Amygdala (tissue), 56 donors: Measurements from ENCODE around the gene PARD3B.

ENCODE experiments used
- DNase-seq, 56 donors: peaks; one replicate each; lab custom pipeline; 2025; lab: John Stamatoyannopoulos, UW

PARD3B gene

DNA sequence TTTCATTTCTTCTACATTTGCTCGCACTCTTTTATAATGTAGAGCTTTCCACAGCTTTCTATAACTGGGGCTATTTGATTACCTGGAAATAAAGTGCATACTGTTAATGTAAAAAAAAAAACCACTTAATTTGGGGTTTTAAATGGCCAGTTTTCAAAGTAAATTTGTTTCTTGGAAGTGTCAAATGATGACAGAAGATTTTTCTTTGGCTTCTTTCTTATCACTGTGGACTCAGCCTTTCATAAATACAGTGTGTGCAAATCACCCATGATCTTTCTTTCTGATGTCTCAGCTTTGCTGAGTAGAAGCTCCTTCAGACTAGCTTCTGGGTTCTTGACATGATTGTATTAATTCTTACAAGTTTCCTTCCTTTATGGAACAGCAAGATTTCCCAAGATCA is 525.6 kb downstream of the PARD3B start:
- DNase-seq, result no peak

DNA sequence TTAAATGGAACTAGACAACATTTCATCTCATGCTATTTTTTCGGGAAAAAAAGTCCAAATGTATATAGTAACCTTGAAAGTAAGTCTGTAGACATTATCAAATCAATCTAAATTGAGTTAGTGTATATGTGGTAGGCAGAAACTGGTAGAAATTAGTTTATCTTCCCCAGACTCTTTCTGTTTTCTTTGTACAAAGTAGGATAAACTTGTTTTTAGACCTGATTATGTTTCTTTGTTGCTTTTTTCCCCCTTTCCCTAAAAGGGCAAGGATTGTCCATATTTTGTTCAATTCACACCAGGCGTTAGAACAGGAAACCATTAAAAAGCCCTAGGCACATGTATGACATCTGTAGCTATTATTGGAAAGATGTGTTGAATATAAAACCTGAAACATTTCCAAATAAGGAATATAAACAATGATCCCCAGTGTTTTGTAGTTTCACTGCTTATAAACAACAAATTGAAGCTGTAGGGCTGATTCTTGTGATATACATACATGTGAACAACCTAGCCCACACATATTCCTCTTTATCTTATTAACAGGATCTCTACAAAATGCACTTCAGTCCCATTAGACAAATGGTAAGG is 528.3 kb downstream of the PARD3B start:
- no peak for DNase-seq

GRCh38 chr2:205076405-205076804 is 531.1 kb downstream of the PARD3B start:
- DNase-seq, result no peak

GRCh38 chr2:205077159-205077558 is 531.9 kb downstream of the PARD3B start:
- DNase-seq, result no peak

DNA sequence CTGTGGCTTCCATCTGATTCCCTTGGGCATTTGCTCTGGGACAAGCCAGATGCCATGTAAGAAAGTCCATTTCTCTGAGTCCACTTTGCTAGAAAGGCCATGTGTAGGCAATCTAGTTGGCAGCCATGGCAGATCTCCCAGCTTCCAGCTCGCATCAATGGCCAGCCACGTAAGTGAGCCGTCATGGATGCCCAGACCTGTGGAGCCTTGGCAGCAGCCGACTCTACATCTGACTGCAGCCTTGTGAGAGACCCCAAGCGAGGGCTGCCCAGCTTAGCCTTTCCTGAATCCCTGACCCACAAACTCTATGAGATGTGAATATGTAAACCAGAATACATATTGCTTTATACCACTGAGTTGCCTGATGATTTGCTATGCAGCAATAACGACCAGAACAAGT is 533.5 kb downstream of the PARD3B start:
- DNase-seq, result no peak

DNA sequence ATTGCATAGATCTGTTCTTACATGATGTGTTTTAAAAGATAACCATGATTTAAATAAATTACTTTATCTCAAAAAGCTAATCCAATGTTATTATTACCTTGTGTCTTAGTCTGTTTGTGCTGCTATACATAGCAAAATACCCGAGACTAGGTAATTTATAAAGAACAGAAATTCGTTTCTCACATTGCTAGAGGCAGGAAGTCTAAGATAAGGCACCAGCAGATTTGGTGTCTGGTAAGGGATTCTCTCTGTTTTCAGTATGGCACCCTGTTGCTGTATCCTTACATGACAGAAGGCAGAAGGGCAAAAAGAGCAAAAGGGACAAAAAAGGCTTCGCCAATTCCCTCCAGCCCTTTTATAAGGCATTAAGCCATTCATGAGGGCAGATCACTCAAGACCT is 533.9 kb downstream of the PARD3B start:
- DNase-seq, result no peak

DNA sequence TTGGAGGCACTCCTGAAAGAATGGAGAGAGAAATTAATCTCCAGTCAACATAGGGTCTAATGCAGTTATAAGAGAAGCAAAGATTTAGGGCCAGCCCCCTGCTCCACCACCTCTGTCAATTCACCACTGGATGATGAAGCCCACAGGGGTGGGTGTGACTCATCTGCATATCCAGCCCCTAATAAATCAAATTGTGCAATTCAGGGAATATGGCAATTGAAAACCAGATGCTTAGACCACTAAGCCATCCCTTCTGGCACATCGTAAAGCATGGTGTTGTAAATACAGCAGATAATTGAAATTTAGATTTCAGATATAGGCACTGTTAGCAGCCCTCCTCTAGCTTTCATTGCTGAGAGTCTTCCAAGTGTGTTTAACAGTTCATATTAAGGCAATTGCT is 541.4 kb downstream of the PARD3B start:
- DNase-seq, result no peak

DNA sequence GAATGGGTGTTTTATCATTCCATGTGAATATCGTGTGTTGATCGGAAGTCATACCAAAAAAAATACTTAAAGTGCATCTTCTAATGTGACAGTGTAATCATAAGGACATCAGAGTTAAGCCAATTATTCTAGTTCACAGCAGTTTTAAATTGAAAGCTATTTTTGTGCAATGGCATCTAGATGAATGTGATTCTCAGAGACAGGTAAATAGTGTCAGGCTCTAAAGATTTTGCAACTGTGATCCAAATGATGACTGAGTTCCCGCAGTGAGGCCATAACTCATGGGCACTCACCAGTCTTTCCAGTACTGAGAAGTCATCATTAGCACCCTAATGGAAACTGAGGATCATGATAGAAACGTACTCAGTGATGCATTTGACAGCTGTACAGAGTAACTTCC is 542.6 kb downstream of the PARD3B start:
- DNase-seq, result no peak

DNA sequence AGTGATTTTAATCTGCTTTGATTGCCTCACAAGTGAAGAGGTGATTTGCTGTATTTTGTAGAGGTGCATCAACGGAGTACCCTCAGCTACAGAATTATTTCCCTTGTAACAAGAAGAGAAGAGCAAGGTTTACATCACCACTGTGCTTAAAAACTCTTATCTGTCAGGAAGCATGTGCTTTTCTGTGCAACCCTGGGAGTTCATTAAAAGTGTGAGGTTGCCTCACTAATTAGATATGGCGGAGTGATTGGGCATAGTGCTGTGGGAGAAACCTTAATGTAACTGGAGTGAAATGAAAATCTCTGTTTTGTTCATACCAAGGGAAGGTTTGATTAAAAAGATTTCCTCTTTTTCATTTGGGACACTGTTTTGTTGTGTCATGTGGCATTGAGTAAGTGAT is 544.7 kb downstream of the PARD3B start:
- no peak for DNase-seq

GRCh38 chr2:205091411-205091810 is 546.1 kb downstream of the PARD3B start:
- DNase-seq, result no peak

DNA sequence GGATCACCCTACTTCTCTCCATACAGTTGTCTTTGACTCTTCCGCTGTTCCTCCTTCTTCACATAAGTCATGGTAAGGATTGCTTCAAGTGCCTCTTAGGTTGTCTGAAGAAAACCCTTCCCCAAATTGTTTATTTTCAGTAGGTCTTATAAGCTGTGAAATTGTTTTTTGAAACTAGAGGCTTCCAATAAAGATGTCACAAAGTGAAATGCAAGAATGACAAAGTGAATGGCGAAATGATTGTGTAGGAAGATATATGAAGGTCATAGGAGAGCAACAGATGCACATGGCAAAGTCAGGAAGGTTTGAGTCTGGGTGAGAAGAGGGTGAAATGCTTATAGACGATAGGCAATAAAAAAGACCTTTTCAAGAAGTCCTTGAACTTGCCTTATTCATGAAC is 548.8 kb downstream of the PARD3B start:
- no peak for DNase-seq

GRCh38 chr2:205103699-205104098 is 558.4 kb downstream of the PARD3B start:
- no peak for DNase-seq

- DNase-seq, result no peak
Observed at GRCh38 chr2:205107810-205108209, 562.5 kb downstream of the PARD3B start.

DNA sequence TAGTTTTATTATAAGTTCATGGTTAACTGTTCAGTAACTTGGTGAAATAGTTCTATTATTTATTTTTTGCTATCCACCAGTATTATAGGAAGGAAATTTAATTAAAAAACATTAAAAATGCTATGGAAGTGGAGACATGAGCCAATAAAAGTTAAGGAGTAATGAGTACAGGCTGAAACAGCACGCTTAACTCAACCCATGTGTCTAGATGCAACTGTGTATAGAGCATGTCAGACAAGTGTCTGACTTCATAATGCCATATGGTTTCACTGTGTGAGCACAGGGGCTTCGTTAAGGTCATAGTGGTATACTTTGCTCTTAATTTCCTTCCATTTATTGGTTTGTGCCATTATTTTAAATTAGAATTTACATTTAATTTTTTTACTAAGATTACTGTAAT is 570.2 kb downstream of the PARD3B start:
- DNase-seq, result no peak

- no peak for DNase-seq
Observed at GRCh38 chr2:205117125-205117524, 571.9 kb downstream of the PARD3B start.

DNA sequence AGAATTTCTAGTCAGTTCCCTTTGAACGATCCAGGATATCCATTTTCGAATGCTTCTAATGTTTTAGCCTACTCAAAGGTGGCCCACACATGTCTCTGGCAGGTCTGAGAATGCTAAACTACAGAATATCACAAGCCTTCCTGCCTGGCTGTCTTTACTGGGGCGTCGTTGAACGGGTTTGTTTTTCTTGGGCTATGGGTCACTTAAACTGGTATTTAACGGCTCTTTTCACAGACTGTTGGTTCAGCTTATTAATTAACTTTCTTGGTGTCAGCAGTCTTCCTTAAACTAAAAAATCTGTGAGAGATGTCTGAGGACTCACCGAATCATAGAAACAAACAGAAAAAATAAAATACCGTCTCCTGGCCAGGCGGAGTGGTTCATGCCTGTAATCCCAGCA is 573.9 kb downstream of the PARD3B start:
- no peak for DNase-seq

GRCh38 chr2:205128726-205129125 is 583.5 kb downstream of the PARD3B start:
- no peak for DNase-seq

DNA sequence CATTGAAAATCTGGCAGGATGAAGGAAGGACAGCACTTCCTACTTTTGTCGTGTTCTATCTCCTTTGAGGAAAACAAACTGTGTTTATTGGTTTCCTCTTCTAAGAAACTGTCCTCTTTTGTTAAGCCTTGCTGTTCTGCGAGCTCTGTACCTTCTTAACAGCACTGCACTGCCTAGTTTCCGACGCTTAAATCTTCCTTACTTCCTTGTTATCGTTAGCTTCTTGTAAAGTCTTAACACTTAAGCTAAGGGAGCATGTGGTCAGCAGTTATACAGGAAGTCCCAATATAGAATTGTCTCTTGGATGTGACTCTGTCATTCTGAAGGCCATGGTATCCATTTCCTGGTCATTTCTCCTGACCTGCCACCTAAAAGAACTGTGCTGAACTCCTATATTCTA is 584.3 kb downstream of the PARD3B start:
- DNase-seq, result no peak

DNA sequence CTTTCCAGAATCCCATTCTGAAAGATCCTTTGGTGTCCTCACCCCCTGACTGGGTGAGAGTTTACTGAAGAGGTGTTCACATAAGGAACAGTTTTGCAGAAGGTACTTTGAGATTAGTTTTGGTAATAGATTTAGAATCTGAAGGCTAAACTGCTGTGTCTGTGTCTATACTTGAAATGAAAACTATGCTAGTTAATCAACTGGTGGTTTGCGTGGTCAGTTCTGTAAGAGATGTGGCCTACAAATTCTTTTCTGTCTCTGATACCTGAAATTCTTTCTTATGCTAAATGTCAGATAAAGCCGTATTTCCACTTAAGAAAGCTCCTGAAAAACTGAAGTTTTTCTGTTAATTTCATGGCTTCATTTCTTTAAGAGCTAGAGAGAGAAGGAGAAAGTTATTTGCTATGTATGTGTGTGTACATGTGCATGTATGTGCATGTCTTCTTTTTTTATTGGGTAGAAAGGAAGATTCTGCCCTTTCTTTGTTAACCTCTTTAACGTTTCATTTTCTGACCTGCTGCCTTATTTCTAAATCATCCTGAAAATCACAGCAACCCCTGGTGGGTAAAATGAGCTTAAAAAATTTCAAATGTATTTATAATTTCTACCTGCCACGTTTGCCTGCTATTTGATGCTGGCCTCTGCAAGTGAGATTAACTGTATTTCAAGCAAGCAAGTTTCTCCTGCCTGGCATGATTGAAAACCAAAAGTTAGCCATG is 585.0 kb downstream of the PARD3B start:
- no peak for DNase-seq

- DNase-seq, result no peak
Observed at GRCh38 chr2:205133544-205133943, 588.3 kb downstream of the PARD3B start.

- no peak for DNase-seq
Observed at GRCh38 chr2:205138735-205139134, 593.5 kb downstream of the PARD3B start.

GRCh38 chr2:205139822-205140463 is 594.7 kb downstream of the PARD3B start:
- DNase-seq, result no peak
